GM23338 (cell line): ENCODE results near the gene FICD. TPM values are rescaled to one million over a fixed set of nuclear protein-coding genes. Genes with fewer than 3 reads are reported as not detected.

Experiments
- ATAC-seq: fragments of 200-7000 bp; cut with Tn5 transposase; 3 replicates; pipeline ENCODE4 v1.9.1; 2020
- DNase-seq: peaks from one replicate; pipeline ENCODE4 v3.0.0-alpha.2; 2015; ENCODE audit warnings: low spot score
- H2AFZ ChIP-seq: fragments of 200-600 bp; sonication (generic); 2 replicates; pipeline ENCODE4 v1.8.0; 2016; ENCODE audit warnings: antibody characterized with exemption, mild to moderate bottlenecking, moderate library complexity
- H3F3A ChIP-seq: fragments of 200-600 bp; sonication (generic); replicated peaks from 2 replicates; pipeline ENCODE4 v1.8.0; 2017; ENCODE audit warnings: antibody characterized with exemption, mixed run types, low read depth
- H3K27ac ChIP-seq: fragments of 200-600 bp; sonication (generic); 2 replicates; pipeline ENCODE4 v1.6.1; 2016; ENCODE audit warnings: low read depth
- H3K27me3 ChIP-seq: fragments of 200-600 bp; sonication (generic); 2 replicates; pipeline ENCODE4 v1.8.0; 2016; ENCODE audit warnings: mild to moderate bottlenecking, mixed run types, moderate library complexity; ENCODE audit not compliant: insufficient read depth
- H3K36me3 ChIP-seq: fragments of 200-600 bp; sonication (generic); 2 replicates; pipeline ENCODE4 v1.8.0; 2016; ENCODE audit warnings: mild to moderate bottlenecking; ENCODE audit not compliant: insufficient read depth
- H3K4me1 ChIP-seq: fragments of 200-600 bp; sonication (generic); 2 replicates; pipeline ENCODE4 v1.8.0; 2016; ENCODE audit warnings: mild to moderate bottlenecking, moderate library complexity; ENCODE audit not compliant: insufficient read depth
- H3K4me2 ChIP-seq: fragments of 200-600 bp; sonication (generic); 2 replicates; pipeline ENCODE4 v1.7.1; 2017; ENCODE audit warnings: mixed run types
- H3K4me3 ChIP-seq: fragments of 200-600 bp; sonication (generic); 2 replicates; pipeline ENCODE4 v1.6.1; 2016; ENCODE audit warnings: mixed run types
- H3K79me2 ChIP-seq: fragments of 200-600 bp; sonication (generic); replicated peaks from 2 replicates; pipeline ENCODE4 v1.8.0; 2017; ENCODE audit warnings: mild to moderate bottlenecking; ENCODE audit not compliant: insufficient read depth
- H3K9me2 ChIP-seq: fragments of 200-600 bp; sonication (generic); 2 replicates; pipeline ENCODE4 v1.8.0; 2017; ENCODE audit not compliant: insufficient read depth
- H4K20me1 ChIP-seq: fragments of 200-600 bp; sonication (generic); replicated peaks from 2 replicates; pipeline ENCODE4 v1.8.0; 2017; ENCODE audit warnings: mild to moderate bottlenecking; ENCODE audit not compliant: insufficient read depth
- H3K27ac Mint-ChIP-seq: 2 replicates; pipeline ENCODE4 v1.8.0; 2020; ENCODE audit warnings: inconsistent platforms, mild to moderate bottlenecking, moderate library complexity, mixed read lengths
- H3K27me3 Mint-ChIP-seq: 3 replicates; pipeline ENCODE4 v1.8.0; 2022; ENCODE audit warnings: low read depth, mild to moderate bottlenecking, moderate library complexity, mixed read lengths, inconsistent platforms; ENCODE audit not compliant: insufficient read depth, poor library complexity
- H3K36me3 Mint-ChIP-seq: 3 replicates; pipeline ENCODE4 v1.8.0; 2021; ENCODE audit warnings: low read depth, mild to moderate bottlenecking, inconsistent platforms, moderate library complexity, mixed read lengths
- H3K4me1 Mint-ChIP-seq: 3 replicates; pipeline ENCODE4 v1.8.0; 2020; ENCODE audit warnings: mild to moderate bottlenecking, inconsistent platforms, mixed read lengths
- H3K4me3 Mint-ChIP-seq: 3 replicates; pipeline ENCODE4 v1.8.0; 2021; ENCODE audit warnings: moderate library complexity, mild to moderate bottlenecking, inconsistent platforms, mixed read lengths
- H3K9me3 Mint-ChIP-seq: 3 replicates; pipeline ENCODE4 v1.8.0; 2020; ENCODE audit warnings: moderate library complexity, mild to moderate bottlenecking, inconsistent platforms, mixed read lengths
- CREB1 ChIP-seq: fragments of 250-450 bp; sonication (Bioruptor Pico); IDR thresholded peaks from 2 replicates; pipeline ENCODE4 v1.5.0; 2020; ENCODE audit warnings: low read depth, mild to moderate bottlenecking, moderate library complexity
- CTCF ChIP-seq, 2 experiments: fragments of 200-600 bp in 1 of 2; sonication (generic) in 1 of 2; conservative IDR thresholded peaks; 2 replicates each; pipeline versions ENCODE4 v1.5.1 to v1.6.1; 2016 to 2017; ENCODE audit warnings: antibody characterized with exemption in 2 of 2, low read depth in 2 of 2, mild to moderate bottlenecking in 2 of 2, moderate library complexity in 1 of 2
- EZH2 ChIP-seq: fragments of 200-600 bp; sonication (generic); IDR thresholded peaks from one replicate; pipeline ENCODE4 v1.8.0; 2017; ENCODE audit warnings: antibody characterized with exemption, mild to moderate bottlenecking, low read depth; ENCODE audit not compliant: unreplicated experiment
- EZH2phosphoT487 ChIP-seq: fragments of 200-600 bp; sonication (generic); IDR thresholded peaks from one replicate; pipeline ENCODE4 v1.8.1; 2018; ENCODE audit warnings: antibody characterized with exemption; ENCODE audit not compliant: unreplicated experiment
- NANOG ChIP-seq: IDR thresholded peaks from 2 replicates; pipeline ENCODE4 v1.6.1; 2016; ENCODE audit warnings: antibody characterized with exemption, borderline replicate concordance
- POLR2AphosphoS5 ChIP-seq: IDR thresholded peaks from 2 replicates; pipeline ENCODE4 v1.6.1; 2016; ENCODE audit warnings: antibody characterized with exemption, low read depth
- STAT1 ChIP-seq: IDR thresholded peaks from one replicate; pipeline ENCODE4 v1.6.1; 2016; ENCODE audit warnings: antibody characterized with exemption; ENCODE audit not compliant: unreplicated experiment
- ZNF114 ChIP-seq: fragments of 250-450 bp; sonication (Bioruptor Pico); IDR thresholded peaks from 2 replicates; pipeline ENCODE4 v1.5.0; 2020; ENCODE audit warnings: mild to moderate bottlenecking, moderate library complexity
- ZNF331 ChIP-seq: fragments of 250-450 bp; sonication (Bioruptor Pico); IDR thresholded peaks from 2 replicates; pipeline ENCODE4 v1.5.0; 2020; ENCODE audit warnings: low read depth, mild to moderate bottlenecking, moderate library complexity
- polyA plus RNA-seq: library from polyadenylated mRNA; unstranded; fragments of >200 nt; fragmentation: Nextera tagmentation; extraction: Ambion mirVana; gene quantifications from 2 replicates; pipeline ENCODE4 v1.2.1, GENCODE V29; 2016
- total RNA-seq: library from RNA; depleted of rRNA; stranded (reverse); fragments of >200 nt; shearing (Covaris generic); gene quantifications from 2 replicates; pipeline ENCODE4 v1.2.3, GENCODE V29; 2014
- TF ChIP-seq, protein P1 (sequence below): IDR thresholded peaks from 2 replicates; pipeline ENCODE4 v1.6.1; 2016; ENCODE audit warnings: antibody characterized with exemption
- TF ChIP-seq, protein P2 (sequence below): IDR thresholded peaks from one replicate; pipeline ENCODE4 v1.6.1; 2018; ENCODE audit warnings: antibody characterized with exemption; ENCODE audit not compliant: unreplicated experiment

Gene FICD
- total and polyA plus RNA-seq, 2 experiments from 2014 or later: 4.9 to 5.3 TPM

GRCh38 chr12:108562348-108563135, 47.5 kb downstream of the FICD start, which contains the start of gene ISCU:
Gene ISCU, plus strand, starts transcription at chr12:108562596. Its CDS starts 27 bp downstream, at chr12:108562623.
- peaks cover 5% of the 10 kb centered on the region; the same call in 1 of the 2 replicates for H3F3A ChIP-seq
- peaks cover 33% of the 10 kb centered on the region for H3K36me3 ChIP-seq
- H3K27me3 ChIP-seq: no peaks in the 10 kb centered on the region
- H3K27ac ChIP-seq: peak within 1 kb of the TSS; percentile 87
- Mint-ChIP-seq H3K27me3 (no peaks in the 10 kb centered on the region), H3K27ac (peak within 1 kb of the TSS; percentile 100), H3K4me3 (peak within 1 kb of the TSS; percentile 100), H3K9me3 (no peaks in the 10 kb centered on the region; the same call in 2 of the 3 replicates), H3K36me3 (peaks cover 47% of the 10 kb centered on the region), H3K4me1 (peaks cover 20% of the 10 kb centered on the region)
- TF ChIP-seq EZH2: no peak
- TF ChIP-seq EZH2phosphoT487: no peak
- no peak for TF ChIP-seq ZNF331 (CRISPR knock-in tag)
- no peak for TF ChIP-seq STAT1
- no peak for TF ChIP-seq NANOG
- peak; percentile 92 for TF ChIP-seq POLR2AphosphoS5
- peak; percentile 98 for TF ChIP-seq CREB1
- TF ChIP-seq, protein P1, sequence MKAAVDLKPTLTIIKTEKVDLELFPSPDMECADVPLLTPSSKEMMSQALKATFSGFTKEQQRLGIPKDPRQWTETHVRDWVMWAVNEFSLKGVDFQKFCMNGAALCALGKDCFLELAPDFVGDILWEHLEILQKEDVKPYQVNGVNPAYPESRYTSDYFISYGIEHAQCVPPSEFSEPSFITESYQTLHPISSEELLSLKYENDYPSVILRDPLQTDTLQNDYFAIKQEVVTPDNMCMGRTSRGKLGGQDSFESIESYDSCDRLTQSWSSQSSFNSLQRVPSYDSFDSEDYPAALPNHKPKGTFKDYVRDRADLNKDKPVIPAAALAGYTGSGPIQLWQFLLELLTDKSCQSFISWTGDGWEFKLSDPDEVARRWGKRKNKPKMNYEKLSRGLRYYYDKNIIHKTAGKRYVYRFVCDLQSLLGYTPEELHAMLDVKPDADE: peak; percentile 26
- peak within 1 kb of the TSS; percentile 89 for H3K4me2 ChIP-seq
- no peaks in the 10 kb centered on the region; the same call in 1 of the 2 replicates for H3K4me1 ChIP-seq
- H2AFZ ChIP-seq: 0 out of 2 replicates have a peak within 1 kb of the TSS, but pooled peaks have one; percentile 2
- DNase-seq (peak; percentile 98), ATAC-seq (peak; percentile 84)
- H3K79me2 ChIP-seq: peaks cover 54% of the 10 kb centered on the region
- peaks cover 27% of the 10 kb centered on the region for H4K20me1 ChIP-seq
- H3K9me2 ChIP-seq: no peaks in the 10 kb centered on the region
- H3K4me3 ChIP-seq: peak within 1 kb of the TSS; percentile 95

- Histone ChIP-seq H3F3A (peaks cover 5% of the 10 kb centered on the region; the same call in 1 of the 2 replicates), H3K27me3 (no peaks in the 10 kb centered on the region), H3K27ac (peak overlapping the region; percentile 61), H3K9me2 (no peaks in the 10 kb centered on the region), H3K4me3 (peak overlapping the region; percentile 95), H3K36me3 (peaks cover 41% of the 10 kb centered on the region), H3K4me2 (peak overlapping the region; percentile 89), H2AFZ (0 out of 2 replicates have a peak overlapping the region, but pooled peaks have one; percentile 2), H3K4me1 (no peaks in the 10 kb centered on the region; the same call in 1 of the 2 replicates), H4K20me1 (peaks cover 23% of the 10 kb centered on the region), H3K79me2 (peaks cover 46% of the 10 kb centered on the region)
- Mint-ChIP-seq H3K4me3 (peak overlapping the region; percentile 100), H3K27me3 (no peaks in the 10 kb centered on the region), H3K36me3 (peaks cover 53% of the 10 kb centered on the region), H3K4me1 (peaks cover 16% of the 10 kb centered on the region), H3K9me3 (no peaks in the 10 kb centered on the region; the same call in 2 of the 3 replicates), H3K27ac (peak overlapping the region; percentile 96)
- DNase-seq (peak; percentile 89), ATAC-seq (peak; percentile 47)
- TF ChIP-seq POLR2AphosphoS5 (0 out of 2 replicates have a peak, but pooled peaks have one; percentile 20), CTCF (conservative IDR thresholded peaks at IDR 0.05; ENCODE audit: low read depth in 2 of 2) (peak; percentile 84 to 92), STAT1 (no peak), CREB1 (no peak), ZNF331 (CRISPR knock-in tag) (no peak), ZNF114 (CRISPR knock-in tag) (no peak), EZH2phosphoT487 (no peak)
- TF ChIP-seq, protein P2, sequence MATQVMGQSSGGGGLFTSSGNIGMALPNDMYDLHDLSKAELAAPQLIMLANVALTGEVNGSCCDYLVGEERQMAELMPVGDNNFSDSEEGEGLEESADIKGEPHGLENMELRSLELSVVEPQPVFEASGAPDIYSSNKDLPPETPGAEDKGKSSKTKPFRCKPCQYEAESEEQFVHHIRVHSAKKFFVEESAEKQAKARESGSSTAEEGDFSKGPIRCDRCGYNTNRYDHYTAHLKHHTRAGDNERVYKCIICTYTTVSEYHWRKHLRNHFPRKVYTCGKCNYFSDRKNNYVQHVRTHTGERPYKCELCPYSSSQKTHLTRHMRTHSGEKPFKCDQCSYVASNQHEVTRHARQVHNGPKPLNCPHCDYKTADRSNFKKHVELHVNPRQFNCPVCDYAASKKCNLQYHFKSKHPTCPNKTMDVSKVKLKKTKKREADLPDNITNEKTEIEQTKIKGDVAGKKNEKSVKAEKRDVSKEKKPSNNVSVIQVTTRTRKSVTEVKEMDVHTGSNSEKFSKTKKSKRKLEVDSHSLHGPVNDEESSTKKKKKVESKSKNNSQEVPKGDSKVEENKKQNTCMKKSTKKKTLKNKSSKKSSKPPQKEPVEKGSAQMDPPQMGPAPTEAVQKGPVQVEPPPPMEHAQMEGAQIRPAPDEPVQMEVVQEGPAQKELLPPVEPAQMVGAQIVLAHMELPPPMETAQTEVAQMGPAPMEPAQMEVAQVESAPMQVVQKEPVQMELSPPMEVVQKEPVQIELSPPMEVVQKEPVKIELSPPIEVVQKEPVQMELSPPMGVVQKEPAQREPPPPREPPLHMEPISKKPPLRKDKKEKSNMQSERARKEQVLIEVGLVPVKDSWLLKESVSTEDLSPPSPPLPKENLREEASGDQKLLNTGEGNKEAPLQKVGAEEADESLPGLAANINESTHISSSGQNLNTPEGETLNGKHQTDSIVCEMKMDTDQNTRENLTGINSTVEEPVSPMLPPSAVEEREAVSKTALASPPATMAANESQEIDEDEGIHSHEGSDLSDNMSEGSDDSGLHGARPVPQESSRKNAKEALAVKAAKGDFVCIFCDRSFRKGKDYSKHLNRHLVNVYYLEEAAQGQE: no peak
- TF ChIP-seq, protein P1: no peak
Observed at GRCh38 chr12:108563136-108563803, 48.2 kb downstream of the FICD start.
